Activated B cell treated with CpG ODN at 0.5 μM for 24 hours (primary cell): ENCODE measurements around the gene VPS13C. TPM values are rescaled to one million over a fixed set of nuclear protein-coding genes. Genes with fewer than 3 reads are reported as not detected.

Experiments
- ATAC-seq: fragments of 200-7000 bp; cut with Tn5 transposase; one replicate; pipeline ENCODE4 v1.10.0; 2021; ENCODE audit warnings: low read depth, mild to moderate bottlenecking, moderate library complexity
- CTCF ChIA-PET: fragments of 350-600 bp; sonication (Branson Sonifier 250); formaldehyde crosslinking; loops from one replicate; lab custom pipeline; 2021; ENCODE audit warnings: antibody characterized with exemption; lab: Charles Lee
- POLR2A ChIA-PET: fragments of 350-600 bp; sonication (Branson Sonifier 250); formaldehyde crosslinking; loops from one replicate; lab custom pipeline; 2021; ENCODE audit warnings: antibody characterized with exemption; lab: Charles Lee
- DNase-seq: peaks from one replicate; pipeline ENCODE4 v3.0.0; 2022
- H3K27ac Mint-ChIP-seq: one replicate; pipeline ENCODE4 v1.8.0; 2020; ENCODE audit warnings: mixed read lengths
- H3K27me3 Mint-ChIP-seq: one replicate; pipeline ENCODE4 v1.8.0; 2021; ENCODE audit warnings: mixed read lengths
- H3K36me3 Mint-ChIP-seq: one replicate; pipeline ENCODE4 v1.8.0; 2021; ENCODE audit warnings: low read depth, mixed read lengths
- H3K4me1 Mint-ChIP-seq: one replicate; pipeline ENCODE4 v1.8.0; 2021; ENCODE audit warnings: mixed read lengths
- H3K4me3 Mint-ChIP-seq: one replicate; pipeline ENCODE4 v1.8.0; 2020; ENCODE audit warnings: mild to moderate bottlenecking, mixed read lengths
- H3K9me3 Mint-ChIP-seq: one replicate; pipeline ENCODE4 v1.8.0; 2020; ENCODE audit warnings: mixed read lengths
- intact Hi-C: fragments of 100-400 bp; cut with micrococcal nuclease; formaldehyde crosslinking; loops from one replicate; pipeline ENCODE4 v1.15.1; 2024
- total RNA-seq: library from RNA; stranded (reverse); gene quantifications from 2 replicates; pipeline ENCODE4 v1.2.3, GENCODE V29; 2022
- TF ChIP-seq, protein P1 (sequence below): fragments of 200-600 bp; IDR thresholded peaks from one replicate; pipeline ENCODE4 v1.8.0; 2022; ENCODE audit warnings: antibody characterized with exemption, mild to moderate bottlenecking

VPS13C gene
- total RNA-seq, 1 donor from 2014 or later = 172 TPM

- Mint-ChIP-seq H3K36me3 (no peaks in the 10 kb centered on the region), H3K4me1 (peaks cover 3% of the 10 kb centered on the region), H3K27ac (no peak overlapping the region), H3K27me3 (peaks cover 21% of the 10 kb centered on the region), H3K4me3 (no peak overlapping the region), H3K9me3 (no peaks in the 10 kb centered on the region)
- no peak for ATAC-seq
- DNase-seq = no peak
- ChIA-PET CTCF (interaction anchor here (1.0 to 5.1 kb wide), 4 partner anchors 9 to 1245 kb away, joined by 3 to 57 read pairs (median 4); no protein-coding TSS in a partner anchor), POLR2A (no interaction called here)
- TF ChIP-seq, protein P1, sequence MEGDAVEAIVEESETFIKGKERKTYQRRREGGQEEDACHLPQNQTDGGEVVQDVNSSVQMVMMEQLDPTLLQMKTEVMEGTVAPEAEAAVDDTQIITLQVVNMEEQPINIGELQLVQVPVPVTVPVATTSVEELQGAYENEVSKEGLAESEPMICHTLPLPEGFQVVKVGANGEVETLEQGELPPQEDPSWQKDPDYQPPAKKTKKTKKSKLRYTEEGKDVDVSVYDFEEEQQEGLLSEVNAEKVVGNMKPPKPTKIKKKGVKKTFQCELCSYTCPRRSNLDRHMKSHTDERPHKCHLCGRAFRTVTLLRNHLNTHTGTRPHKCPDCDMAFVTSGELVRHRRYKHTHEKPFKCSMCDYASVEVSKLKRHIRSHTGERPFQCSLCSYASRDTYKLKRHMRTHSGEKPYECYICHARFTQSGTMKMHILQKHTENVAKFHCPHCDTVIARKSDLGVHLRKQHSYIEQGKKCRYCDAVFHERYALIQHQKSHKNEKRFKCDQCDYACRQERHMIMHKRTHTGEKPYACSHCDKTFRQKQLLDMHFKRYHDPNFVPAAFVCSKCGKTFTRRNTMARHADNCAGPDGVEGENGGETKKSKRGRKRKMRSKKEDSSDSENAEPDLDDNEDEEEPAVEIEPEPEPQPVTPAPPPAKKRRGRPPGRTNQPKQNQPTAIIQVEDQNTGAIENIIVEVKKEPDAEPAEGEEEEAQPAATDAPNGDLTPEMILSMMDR = no peak
- intact Hi-C loops = loop anchor here (10.0 kb wide), 3 partner anchors 637 to 1477 kb away; no protein-coding TSS in a partner anchor
Observed at GRCh38 chr15:61831505-61831921, 228.7 kb downstream of the VPS13C start.

- POLR2A ChIA-PET = no interaction called here
- no peak overlapping the region for H3K27ac Mint-ChIP-seq
- H3K4me3 Mint-ChIP-seq = no peak overlapping the region
- intact Hi-C loops = loop anchor here (10.0 kb wide), 3 partner anchors 636 to 1476 kb away; no protein-coding TSS in a partner anchor
- H3K4me1 Mint-ChIP-seq = peaks cover 3% of the 10 kb centered on the region
- H3K36me3 Mint-ChIP-seq = no peaks in the 10 kb centered on the region
- H3K27me3 Mint-ChIP-seq = peaks cover 21% of the 10 kb centered on the region
- no peak for ATAC-seq
- CTCF ChIA-PET = interaction anchor here (0.6 to 5.1 kb wide), 4 partner anchors 8 to 1244 kb away, joined by 3 to 57 read pairs (median 4); no protein-coding TSS in a partner anchor
- DNase-seq = no peak
- no peaks in the 10 kb centered on the region for H3K9me3 Mint-ChIP-seq
- TF ChIP-seq, protein P1 = no peak
Observed at GRCh38 chr15:61830536-61831330, 229.5 kb downstream of the VPS13C start.

- ChIA-PET POLR2A (no interaction called here), CTCF (no interaction called here)
- TF ChIP-seq, protein P1 = no peak
- H3K4me1 Mint-ChIP-seq = peaks cover 3% of the 10 kb centered on the region
- DNase-seq (no peak), ATAC-seq (no peak)
- no peak overlapping the region for H3K4me3 Mint-ChIP-seq
- H3K27ac Mint-ChIP-seq = no peak overlapping the region
- H3K36me3 Mint-ChIP-seq = no peaks in the 10 kb centered on the region
- H3K27me3 Mint-ChIP-seq = peaks cover 21% of the 10 kb centered on the region
- no peaks in the 10 kb centered on the region for H3K9me3 Mint-ChIP-seq
- intact Hi-C loops = no loop called here
Observed at GRCh38 chr15:61829514-61829889, 230.7 kb downstream of the VPS13C start.

DNA sequence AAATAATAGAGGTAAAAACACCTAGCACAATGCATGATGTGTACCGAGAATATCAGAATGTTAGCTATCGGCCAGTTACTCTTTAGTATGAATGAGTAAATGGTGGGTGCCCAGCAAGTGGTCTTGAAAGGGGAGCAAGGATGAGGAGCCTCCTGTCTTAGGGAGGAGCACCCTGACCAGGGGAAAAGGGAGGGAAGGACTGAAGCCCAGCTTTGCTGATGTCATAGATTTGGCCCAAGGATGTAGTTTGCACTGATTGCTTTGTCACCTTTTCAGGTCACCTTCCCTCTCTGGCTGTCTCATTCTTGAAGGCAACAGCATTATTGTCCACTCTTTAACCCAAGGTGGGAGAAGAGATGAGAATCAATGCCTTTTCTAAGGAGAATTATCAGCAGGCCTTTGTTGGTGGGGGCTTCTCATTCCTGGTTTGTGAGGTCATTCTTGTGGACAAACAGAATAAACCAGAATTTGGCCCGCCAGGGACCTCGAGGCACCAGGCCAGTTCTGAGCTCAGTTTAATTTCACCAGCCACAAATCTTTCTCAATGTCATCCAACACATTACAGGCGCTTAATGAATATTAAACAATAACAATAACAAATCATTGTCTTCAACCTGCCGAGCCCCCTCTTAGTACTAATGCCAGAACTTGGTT, 231.3 kb downstream of the VPS13C start:
- intact Hi-C loops = no loop called here
- no peak for ATAC-seq
- ChIA-PET CTCF (interaction anchor here (0.8 kb wide), 1 partner anchor 9 kb away, joined by 4 read pairs; no protein-coding TSS in a partner anchor), POLR2A (no interaction called here)
- DNase-seq = no peak
- Mint-ChIP-seq H3K4me3 (no peak overlapping the region), H3K36me3 (no peaks in the 10 kb centered on the region), H3K9me3 (no peaks in the 10 kb centered on the region), H3K4me1 (peaks cover 3% of the 10 kb centered on the region), H3K27ac (no peak overlapping the region), H3K27me3 (peaks cover 22% of the 10 kb centered on the region)
- TF ChIP-seq, protein P1 = no peak

DNA sequence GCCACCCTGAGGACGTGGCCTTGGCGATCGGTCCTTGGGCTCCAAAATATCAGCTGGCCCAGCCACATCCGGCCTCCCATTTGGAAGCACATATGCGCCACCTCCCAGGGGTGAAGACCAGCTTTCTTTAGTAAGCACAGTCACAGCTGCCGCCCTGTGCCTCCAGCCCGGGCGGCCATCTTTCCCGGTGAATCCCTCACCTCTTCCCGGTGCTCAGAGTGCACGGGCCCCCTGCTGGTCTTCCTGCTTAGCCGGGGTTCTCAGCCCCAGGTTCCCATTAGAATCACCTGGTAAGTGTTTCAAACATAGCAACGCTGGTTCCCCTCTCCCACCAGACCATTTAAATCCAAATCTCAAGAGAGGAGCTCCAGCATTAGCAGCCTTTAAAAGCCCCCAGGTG, 232.2 kb downstream of the VPS13C start:
- Mint-ChIP-seq H3K27ac (no peak overlapping the region), H3K4me3 (no peak overlapping the region), H3K9me3 (no peaks in the 10 kb centered on the region), H3K27me3 (peaks cover 22% of the 10 kb centered on the region), H3K36me3 (no peaks in the 10 kb centered on the region), H3K4me1 (no peaks in the 10 kb centered on the region)
- DNase-seq (no peak), ATAC-seq (no peak)
- TF ChIP-seq, protein P1 = no peak
- ChIA-PET CTCF (no interaction called here), POLR2A (no interaction called here)
- intact Hi-C loops = no loop called here
